Limb (tissue), 2 donors: ENCODE measurements around the gene PDE1C.

Source experiments
- DNase-seq, 2 donors: peaks; one replicate each; pipeline ENCODE4 v3.0.0-alpha.2; 2016; ENCODE audit errors: extremely low spot score in 2 of 2

Gene PDE1C

GRCh38 chr7:32075612-32076011 is 5.4 kb upstream of the PDE1C start:
- no peak for DNase-seq

- no peak for DNase-seq
Measured at GRCh38 chr7:32074787-32075585, 4.8 kb upstream of the PDE1C start.

DNA sequence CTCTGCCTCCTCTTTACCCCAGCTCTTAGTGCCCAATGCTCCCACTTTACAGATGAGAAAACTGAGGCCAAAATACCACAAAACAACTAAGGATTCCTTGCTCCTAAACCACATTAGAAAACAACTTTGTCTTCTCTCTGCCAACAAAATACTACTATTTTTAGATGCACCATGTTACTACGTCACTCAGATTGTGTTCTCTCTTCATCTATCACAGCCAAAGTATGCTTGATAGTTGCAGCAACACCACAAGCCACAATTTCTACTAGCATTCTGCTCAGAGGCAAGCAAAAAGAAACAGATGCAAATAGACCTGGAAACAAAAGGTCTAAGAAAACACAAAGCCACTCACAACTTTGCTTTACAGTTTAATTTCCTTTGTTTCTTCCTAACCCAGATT is 3.3 kb upstream of the PDE1C start:
- no peak for DNase-seq

- no peak for DNase-seq
Measured at GRCh38 chr7:32072397-32072796, 2.2 kb upstream of the PDE1C start.

DNA sequence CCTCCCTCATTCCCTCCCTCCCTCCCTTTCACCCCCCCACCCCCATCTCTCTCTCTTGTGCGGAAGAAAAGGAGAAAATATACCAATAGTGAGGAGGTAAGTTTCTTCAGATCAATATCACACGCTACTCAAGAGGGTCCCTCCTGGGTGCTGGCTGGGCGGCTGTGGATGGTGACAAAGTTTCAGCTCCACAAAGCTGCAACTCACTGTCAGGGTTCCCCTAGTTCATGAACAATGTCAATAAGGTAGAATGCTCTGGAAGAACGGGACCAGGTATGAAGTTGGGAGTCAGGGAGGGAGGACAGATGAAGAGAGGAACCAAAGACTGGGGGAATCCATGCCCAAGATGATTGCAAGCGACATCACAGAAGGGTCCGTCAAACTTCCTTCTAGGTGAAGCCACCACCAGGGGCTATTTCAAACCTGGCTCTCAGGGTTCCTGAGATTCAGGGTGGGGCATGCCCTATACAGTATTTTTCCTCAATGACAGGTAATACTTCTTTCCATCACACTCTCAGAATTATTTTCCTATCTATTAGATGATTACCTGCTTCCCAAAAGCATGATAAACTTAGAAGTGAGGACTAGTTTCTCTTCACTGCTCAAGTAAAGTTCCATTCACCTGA is 1.4 kb upstream of the PDE1C start:
- no peak for DNase-seq

DNA sequence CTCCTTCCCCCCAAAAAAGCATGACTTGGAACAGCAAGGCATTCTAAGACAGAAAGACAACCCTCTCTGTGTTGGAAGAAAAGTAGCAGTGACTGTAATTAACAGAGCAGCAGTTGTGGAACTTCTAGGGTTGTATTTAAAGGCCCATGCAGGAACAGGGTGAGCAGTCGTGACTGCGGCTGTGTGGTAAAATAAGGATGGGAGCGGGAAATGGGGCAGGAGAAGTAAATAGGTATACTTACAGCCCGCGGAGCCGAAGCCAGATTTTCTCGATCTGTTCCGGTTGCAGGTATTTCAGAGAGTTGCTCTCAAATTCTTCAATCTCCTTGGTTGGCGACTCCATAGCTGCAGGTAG is 179 bp downstream of the PDE1C start:
- no peak for DNase-seq

- no peak for DNase-seq
Measured at GRCh38 chr7:32069116-32069650, 1.0 kb downstream of the PDE1C start.

- DNase-seq, result no peak
Measured at GRCh38 chr7:32068411-32069101, 1.7 kb downstream of the PDE1C start.

GRCh38 chr7:32066441-32066840 is 3.8 kb downstream of the PDE1C start:
- DNase-seq, result no peak

DNA sequence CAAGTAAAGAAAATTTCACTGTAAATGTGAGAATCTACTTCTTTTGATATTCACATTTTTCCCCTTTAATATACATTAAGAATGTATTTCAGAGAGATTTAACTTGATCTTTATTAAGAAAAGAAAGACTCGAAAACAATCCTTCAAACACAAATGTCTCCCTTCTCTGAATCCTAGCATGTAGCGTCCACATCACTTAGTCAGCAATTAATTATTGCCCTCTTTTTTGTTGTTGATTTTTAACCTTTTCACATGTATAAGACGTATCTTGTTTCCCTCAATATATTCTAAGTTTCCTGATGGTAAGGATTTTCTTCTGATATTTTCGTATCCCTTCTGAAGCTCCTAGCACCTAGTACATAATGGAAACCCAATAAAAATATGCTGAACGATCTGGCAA is 6.6 kb downstream of the PDE1C start:
- no peak for DNase-seq

DNA sequence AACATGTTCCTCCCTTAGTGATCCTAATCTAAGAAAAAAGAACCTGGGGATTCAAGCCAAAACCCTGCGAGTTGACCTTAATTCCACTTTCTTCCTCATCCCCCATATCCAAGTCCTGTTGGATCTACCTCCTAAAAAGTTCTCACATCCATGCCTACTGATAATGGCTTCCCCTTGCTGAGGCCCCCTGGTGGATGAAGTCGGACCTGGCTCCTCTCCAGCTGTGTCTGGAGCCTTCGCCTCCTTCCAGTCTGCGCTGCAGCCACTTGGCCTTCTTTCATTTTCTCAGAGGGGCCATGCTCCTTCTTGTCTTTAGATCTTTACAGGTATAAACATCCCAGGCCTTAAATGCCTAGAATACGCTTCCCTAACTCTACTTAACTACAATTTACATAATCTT is 8.1 kb downstream of the PDE1C start:
- DNase-seq, result peak in 1 of 2 donors; percentile 56

GRCh38 chr7:32061346-32061745 is 8.9 kb downstream of the PDE1C start:
- DNase-seq, result no peak

- peak in 1 of 2 donors; percentile 15 for DNase-seq
Measured at GRCh38 chr7:32059289-32060011, 10.8 kb downstream of the PDE1C start.

- no peak for DNase-seq
Measured at GRCh38 chr7:32058002-32058401, 12.2 kb downstream of the PDE1C start.

DNA sequence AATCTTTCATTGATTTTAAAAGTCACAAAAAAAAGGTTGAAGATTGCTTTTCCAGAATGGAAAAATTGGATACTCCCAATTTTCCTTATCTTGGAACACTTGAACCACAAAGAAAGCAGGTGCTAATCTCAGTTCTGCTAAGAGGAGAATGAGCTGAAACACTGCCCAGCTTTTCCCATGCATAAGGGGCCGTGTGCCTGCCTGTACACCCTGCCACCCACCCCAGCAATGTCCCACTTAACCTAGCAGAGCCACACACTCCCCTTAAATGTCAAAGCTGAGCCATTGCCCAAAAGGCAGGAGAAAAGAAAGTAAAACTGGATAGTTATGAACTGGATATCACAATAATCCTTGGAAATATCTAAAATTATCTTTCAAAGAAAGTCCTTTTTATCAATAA is 13.4 kb downstream of the PDE1C start:
- no peak for DNase-seq

- DNase-seq, result no peak
Measured at GRCh38 chr7:32053204-32053603, 17.0 kb downstream of the PDE1C start.

DNA sequence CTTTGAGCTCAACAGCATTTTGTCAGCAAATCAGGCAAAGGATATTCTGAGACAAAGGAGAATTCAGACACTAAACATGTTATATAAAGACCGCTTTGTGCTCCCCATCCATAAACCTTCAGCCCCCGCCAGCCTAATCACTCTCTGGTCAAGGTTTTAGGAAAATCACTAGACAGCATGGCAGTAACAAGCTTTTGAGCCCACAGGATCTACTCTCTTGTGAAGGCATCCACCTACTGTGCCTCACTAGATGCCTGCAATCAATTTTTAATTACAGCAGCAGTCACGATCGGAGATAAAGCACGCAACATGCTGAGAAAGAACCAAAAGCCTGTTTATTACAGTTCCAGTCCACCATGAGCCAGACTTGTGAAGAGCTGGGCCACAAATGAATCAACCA is 19.1 kb downstream of the PDE1C start:
- DNase-seq, result no peak

- no peak for DNase-seq
Measured at GRCh38 chr7:32049599-32049998, 20.6 kb downstream of the PDE1C start.

DNA sequence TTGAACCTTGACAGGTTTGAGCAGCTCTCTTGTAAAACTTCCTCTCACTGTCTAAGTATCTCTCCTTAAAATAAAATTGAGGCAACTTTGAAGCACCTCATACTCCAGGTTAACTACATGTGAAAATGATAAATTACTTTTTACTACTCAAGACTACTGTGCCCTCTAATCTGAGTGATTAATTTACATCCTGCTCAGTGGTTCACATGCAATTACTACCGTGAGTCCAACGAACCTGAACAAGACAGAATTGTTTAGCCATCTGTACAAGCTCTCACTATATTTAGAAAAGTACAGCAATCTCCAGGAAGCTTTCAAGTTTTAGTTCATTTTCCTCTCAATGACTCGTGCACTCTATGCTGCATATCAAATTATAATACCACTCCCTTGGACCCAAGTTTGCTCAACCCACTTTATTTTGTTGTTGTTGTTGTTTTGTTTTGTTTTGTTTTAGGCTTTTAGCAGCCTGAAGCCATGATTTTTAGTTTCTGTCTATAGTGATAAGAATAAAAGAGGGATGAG is 21.2 kb downstream of the PDE1C start:
- no peak for DNase-seq

- DNase-seq, result no peak
Measured at GRCh38 chr7:32047801-32048200, 22.4 kb downstream of the PDE1C start.

DNA sequence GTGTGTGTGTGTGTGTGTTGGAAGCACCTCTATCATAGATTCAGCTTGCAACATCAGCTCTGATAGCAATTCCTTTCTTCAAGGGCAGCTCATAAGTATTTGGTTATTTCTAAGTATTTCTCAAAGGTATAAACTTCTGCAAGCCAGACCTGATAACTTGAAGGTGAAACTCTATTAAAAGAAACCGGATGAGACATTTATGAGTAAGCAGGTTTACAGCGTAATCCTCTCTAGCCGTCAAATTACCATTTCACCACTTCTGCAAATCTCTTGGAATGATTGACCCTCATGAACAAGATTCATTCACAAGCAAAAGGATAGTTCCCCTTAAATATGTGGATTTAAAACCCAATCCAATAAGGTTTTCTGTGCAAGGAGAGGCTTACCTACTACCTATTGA is 23.1 kb downstream of the PDE1C start:
- no peak for DNase-seq

- DNase-seq, result no peak
Measured at GRCh38 chr7:32045228-32045627, 25.0 kb downstream of the PDE1C start.
